HG03439 (cell line): Measurements from ENCODE around the gene L1CAM.
"Not testable (repeated sequence)": the region's sequence is repeated elsewhere in the genome, so short reads cannot be mapped to it uniquely, and the experiment has no call there.

ENCODE experiments used
- ATAC-seq: cut with Tn5 transposase; IDR thresholded peaks from one replicate; pipeline ENCODE4 v1.9.1; 2021; ENCODE audit warnings: mild to moderate bottlenecking, moderate library complexity; ENCODE audit not compliant: unreplicated experiment

L1CAM gene

DNA sequence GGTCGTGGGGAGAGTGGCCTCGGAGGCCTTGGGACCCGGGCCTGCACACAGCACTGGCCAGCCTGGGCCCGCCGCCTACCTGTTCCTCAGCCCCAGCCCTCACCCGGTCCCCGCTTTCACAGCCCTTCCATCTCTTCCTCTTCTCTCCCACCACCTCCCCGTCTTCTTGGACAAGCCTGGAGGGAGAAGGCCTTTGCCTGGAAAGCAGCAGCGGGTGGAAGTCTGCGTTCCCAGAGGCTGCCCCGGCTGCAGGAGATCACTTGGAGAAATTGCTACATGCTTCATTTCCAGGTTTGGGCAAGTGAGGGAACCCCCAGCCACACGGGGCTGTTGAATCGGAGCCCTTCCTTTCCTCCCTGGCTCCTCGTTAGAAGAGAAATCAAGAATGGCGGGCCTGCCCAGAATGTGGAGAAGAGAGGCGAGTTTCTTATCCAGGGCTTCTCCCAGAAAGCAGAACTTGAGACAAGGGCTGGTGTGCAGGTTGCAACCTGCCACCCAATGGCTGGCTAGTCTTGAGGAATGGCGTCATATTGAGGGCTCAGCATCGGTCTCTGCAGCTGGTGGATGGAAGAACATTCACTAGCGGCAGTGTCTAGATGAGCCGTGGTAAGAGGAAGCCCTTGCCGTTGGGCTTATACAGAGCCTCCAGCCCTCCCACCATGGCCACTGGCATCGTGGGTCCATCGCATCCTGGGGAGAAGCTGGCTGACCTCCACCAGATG lies 54.4 kb downstream of the L1CAM start:
- no peak for ATAC-seq

DNA sequence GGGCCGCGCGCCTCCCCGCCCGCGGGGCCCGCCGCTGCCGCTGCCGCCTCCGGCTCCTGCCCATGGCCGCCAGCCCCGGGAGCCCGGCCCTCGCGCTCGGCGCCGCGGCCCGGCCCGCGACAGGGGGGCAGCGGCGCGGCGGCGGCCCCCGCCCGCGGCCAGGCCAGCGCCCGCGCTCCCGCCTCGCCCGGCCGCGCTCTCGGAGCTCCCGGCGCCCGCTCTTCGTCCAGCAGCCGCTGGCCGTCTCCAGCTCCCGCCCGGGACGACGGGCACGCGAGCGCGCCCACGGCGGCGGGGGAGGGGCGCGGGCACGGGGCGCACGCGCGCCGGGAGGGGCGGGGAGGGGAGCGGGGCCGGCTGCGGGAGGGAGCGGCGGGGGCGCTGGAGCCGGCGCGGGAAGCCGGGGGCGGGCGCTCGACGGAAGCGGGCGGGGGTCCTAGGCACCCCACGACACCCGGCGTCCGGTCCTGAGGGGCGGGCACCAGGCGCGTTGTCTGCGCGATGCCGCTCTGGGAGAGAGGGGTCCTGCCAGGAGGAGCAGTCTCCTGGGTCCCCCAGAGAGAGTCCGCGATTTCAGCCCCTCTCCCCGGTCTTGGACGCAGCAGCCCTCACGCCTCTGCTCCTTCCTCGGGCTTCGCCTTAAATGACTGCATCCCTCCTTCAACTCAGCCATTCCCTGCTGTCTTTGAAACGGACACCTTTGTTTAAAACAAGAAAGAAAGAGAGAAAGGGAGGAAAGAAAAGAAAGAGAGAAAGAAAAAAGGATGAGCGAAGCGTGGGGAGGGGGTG lies 55.1 kb downstream of the L1CAM start:
- ATAC-seq: no peak

DNA sequence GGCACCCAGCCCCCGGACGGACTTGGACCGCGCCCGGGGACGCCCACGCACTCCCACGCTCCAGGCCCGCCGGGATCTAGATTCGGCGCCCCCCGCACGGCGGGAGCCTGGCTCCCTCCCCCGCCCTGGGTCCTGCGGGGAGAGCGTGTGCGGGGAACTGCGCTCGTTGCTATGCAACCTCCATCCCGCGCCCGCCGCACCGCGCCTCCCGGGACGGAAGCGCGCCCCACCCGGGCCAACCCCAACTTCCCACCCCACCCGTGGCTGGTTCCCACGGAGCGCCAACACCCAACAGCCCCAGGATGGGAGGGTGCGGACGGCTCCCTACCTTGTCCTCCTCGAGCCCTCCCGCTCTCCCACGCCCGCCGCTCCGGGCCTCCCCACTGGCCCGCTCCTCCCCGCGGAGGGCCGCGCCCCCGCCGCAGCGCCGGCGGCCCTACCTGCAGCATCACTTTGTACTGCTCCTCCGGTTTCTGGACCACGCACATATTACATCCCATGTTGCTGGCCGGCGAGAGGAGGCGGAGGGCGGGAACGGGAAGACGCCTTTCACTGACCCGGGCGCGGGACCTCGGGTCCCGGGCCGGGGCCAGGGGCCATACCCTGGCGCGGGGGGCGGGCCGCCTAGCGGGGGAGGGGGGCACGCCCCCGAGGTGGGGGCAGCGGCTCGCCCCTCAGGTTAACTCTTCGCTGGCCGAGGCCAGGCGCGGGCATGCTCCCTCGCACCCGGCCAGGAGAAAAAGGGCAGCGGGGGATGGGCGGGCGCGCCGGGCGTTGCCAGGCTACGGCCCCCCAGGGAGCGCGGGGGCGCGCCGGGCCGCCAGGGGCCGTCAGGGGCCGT lies 56.0 kb downstream of the L1CAM start, which contains the start of gene PDZD4:
Gene PDZD4, minus strand, starts transcription at position 746 of the 841 bp plus-strand sequence. Its CDS starts 246 bp downstream, at position 500.
- ATAC-seq: no peak

DNA sequence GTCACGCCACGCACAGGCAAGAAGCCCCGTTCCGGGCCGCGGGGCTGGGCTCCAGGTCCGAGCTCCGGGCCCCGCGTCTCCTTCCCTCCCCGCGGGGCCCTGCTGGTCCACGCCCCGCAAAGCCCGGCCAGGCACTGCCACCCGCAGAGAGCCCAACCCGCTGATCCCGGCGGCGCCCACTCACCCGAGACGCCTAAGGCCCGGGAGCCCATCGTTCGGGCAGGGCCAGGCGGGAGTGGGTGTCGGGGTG lies 56.5 kb downstream of the L1CAM start:
- no peak for ATAC-seq

DNA sequence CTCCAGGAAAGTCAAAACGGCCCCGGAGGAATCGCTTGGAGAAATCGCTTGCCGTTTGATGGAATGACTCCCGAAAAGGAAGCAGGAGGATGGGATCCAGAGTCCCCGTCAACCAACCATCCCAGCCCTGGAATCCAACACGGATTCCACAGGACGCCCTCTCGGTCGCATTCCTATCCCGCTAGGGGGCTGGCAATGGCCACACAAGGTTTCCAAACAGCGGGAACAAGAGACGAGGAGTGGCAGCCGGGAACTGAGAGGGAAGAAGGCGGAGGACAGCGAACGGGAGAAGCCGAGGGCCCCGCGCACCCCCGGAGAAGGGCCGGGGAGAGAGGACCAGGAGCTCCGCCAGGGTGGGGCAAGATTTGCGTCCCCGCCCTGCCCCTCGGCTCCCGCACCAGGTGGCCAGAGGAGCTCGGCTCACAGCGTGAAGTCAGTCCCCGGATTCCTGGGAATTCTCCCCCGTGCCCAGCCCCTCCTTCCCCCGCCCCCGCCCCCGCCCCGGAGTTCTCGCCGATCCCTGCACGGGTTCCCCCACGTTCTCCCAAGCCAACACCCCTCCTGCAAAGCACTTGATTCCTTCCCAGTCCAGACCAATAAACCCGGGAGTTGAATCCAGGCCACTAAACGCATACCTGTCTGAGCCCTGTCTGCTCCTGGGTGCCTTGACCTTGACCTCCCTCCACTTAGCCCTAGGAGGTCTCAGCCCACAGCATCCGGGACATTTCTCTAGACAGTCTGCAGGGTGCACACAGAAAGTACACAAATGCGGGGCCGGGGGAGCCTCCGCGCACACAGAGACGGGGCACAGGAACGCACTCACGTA lies 57.0 kb downstream of the L1CAM start:
- no peak for ATAC-seq

DNA sequence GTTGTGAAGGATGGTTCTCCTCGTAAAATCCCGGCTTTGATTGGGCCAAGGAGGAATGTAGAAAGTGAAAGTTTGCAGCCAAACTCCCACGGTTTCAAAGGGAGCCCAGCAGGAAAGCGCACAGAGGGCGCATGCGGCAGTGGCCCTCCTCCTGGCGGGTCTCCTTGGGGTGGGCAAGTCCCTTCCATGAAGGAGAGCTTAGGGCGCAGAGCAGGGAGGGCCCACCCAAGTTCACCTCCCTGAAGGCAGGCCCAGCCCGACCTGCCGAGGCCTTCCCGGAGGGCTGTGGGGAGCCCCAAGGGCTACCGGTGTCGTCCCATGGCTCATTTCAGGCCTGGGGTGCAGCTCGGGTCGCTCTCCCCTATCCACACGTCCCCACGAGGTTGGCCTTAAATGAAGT lies 57.7 kb downstream of the L1CAM start:
- ATAC-seq: no peak

DNA sequence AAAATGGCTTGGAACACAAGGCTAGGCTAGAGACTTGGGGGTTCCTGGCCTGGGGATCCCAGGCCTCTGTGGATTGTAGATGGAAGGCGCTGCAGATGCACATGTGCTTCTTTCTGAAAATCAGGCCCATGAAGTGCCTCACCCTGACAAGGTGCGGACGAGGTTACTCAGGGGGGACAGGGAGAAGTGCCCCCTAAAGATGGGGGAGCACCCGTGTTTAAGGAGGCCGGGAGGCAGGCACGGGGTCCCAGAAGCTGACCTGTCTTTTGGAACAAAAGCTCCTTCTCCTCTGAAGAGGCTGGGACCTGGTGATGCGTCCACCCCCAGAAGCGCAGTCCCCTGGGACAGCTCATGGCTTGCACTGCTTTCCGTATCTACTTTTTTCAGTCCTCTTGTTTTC lies 58.1 kb downstream of the L1CAM start:
- ATAC-seq: no peak

DNA sequence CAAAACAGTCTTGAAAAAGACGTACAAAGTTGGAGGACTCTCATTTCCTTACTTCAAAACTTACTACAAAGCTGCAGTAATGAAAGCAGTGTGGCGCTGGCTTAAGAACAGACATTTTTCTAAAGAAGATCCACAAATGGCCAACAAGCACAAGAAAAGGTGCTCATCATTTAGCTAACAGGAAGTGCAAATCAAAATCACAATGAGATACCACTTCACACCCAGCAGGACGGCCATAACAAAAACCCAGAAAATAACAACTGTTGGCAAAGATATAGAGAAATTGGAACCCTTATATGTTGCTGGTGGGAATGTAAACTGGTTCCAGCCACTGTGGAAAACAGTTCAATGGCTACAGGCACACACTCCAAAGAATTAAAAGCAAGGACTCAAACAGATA lies 59.0 kb downstream of the L1CAM start:
- no peak for ATAC-seq

DNA sequence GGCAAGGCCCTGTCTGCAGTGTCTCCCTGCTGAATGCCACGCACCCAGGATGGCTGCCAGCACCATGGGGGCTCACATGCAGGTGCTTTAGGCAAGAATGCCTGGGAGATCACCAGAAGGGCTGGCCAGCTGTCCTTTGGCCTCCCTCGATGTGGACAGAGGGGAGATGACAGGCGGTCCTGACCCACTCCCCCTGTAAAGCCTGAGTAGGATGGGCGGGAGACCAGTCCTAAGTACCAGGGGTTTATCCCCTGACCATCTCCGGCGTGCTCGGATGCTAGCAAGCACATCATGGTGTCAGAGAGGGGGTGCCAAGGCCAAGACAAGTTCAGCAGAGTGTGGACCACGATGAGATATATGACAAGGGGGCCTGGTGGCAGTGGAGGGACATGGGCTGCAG lies 60.9 kb downstream of the L1CAM start:
- ATAC-seq: no peak

DNA sequence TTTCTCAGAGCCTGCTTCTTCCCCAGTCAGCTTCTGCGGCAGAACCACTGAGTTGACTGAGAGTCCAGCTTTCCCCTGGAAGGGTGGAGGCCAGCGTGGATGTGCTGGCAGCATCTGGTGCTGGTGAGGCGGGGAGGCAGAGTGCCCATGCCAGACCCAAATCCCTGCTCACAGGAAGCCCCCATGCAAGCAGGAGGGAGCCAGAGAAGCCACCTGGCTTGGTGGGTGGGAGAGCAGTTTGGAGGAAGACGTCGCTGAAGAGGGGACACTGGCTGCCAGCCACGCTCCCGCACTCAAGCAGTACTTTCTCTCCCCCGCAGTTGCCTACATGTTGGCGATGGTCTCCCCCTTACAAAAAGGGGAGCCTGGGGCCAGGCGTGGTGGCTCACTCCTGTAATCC lies 61.6 kb downstream of the L1CAM start:
- no peak for ATAC-seq

DNA sequence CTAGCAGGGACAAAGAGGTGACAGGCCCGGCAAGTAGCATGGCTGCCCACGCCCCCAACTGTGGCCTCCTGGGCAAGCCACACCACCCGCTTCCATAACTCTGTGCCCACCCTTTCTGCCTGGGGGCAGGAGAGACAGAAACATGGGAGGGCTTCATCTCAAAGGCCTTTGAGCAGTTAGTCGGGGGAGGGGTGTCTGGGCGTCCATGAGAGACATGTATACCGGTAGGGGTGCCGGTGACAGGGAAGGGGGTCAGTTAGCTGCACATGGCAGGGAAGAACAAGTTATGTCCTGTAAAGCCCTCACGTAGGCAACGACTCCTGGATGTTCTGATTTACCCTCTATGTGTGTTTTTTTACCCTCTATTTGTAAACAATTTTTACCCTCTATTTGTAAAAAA lies 64.9 kb downstream of the L1CAM start:
- ATAC-seq: no peak

DNA sequence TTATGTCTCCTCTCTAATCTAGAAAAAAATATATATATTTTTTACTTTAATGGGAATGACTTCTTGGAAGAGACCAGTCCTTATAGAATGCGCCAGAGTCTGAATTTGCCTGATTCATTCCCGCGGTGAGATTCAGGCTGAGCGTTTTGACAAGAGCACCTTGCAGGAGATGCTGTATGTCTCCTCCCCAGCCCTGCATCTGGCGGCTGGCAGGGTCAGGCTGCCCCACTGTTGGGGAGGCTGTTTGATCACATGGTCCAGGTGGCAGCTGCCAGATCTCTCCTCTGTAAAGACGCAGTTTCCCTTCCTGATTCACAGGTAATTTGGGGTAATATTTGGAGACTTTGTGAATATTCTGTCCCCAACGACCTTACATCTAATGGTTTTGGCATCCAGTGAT lies 65.4 kb downstream of the L1CAM start:
- no peak for ATAC-seq

DNA sequence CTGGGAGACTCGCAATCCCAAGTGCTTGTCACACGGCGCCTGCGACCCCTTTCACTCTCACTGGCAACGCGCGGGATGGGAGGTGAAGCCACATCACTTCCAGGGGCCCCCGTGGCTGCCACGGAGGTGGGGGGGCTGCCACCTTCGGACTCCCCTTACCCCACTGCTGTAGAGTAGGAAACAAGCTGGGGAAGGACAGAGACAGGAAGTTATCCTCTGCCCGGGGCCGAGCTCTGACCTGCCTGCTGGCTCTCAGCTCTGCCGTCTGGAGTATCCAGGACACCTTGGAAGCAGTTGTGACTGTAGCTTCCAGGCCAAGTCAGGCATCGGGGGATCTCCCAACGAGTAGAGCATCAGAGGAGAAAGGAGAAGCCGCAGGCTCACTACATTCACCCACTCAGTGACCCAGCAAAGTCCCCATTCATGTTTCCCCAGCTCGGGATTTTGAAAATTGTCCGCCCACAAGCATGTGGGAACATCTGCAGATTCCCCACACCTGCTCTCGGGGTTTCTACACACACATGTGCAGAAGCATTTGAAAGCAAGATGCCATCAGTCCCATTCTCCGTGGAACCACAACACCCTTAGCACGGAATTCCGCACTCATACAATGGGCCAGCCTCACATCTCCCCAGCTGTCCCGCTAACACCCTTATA lies 66.5 kb downstream of the L1CAM start:
- no peak for ATAC-seq

DNA sequence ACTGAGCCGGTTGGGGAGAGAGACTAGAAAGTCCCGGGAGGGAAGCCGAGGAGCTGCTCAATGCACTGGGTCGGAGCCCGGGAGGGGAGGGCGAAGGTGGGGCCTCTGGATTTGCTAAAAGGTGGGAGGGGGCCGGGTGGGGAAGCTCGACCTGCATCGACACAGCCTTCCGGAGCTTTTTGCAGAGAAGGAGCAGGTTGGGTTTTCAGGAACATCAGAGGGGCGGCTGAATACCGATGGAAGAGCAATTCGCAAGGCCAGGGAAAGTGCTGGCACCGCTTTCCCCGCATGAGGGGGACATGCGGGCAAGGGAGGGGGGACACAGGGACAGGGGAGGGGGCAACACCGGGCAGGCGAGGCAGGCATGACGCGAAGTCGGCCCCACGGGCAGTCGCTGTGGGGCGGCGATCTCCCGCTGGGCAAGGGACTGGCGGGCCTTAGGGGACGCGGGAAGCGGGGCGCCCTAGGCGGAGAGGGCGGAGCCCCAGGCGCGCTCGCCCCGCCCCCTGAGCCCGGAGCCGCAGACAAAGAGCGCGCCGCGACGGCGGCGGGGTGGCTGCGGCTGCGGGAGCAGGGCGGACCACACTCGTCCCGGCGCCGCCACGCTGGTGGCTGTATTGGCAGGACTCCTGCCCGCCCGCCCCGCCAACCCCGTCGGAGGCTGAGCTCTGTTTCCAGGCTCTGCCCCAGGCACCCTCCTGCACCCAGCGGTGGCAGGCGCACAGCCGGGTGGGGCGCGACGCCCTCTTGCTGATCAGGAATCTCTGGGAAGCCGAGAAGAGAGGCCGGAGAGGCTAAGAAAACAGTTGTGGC lies 67.2 kb downstream of the L1CAM start:
- no peak for ATAC-seq

DNA sequence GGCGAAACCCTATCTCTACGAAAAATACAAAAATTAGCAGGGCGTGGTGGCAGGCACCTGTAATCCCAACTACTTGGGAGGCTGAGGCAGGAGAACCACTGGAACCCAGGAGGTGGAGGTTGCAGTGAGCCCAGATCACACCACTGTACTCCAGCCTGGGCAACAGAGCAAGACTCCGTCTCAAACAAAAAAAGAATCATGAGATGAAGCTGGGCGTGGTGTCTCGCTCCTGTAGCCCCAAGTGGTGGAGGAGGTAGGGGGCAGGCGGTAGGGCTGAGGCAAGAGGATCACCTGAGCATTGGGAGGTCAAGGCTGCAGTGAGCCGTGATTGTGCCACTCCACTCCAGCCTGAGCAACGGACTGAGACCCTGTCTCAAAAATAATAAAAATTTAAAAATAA lies 67.9 kb downstream of the L1CAM start:
- ATAC-seq: not testable (repeated sequence)

DNA sequence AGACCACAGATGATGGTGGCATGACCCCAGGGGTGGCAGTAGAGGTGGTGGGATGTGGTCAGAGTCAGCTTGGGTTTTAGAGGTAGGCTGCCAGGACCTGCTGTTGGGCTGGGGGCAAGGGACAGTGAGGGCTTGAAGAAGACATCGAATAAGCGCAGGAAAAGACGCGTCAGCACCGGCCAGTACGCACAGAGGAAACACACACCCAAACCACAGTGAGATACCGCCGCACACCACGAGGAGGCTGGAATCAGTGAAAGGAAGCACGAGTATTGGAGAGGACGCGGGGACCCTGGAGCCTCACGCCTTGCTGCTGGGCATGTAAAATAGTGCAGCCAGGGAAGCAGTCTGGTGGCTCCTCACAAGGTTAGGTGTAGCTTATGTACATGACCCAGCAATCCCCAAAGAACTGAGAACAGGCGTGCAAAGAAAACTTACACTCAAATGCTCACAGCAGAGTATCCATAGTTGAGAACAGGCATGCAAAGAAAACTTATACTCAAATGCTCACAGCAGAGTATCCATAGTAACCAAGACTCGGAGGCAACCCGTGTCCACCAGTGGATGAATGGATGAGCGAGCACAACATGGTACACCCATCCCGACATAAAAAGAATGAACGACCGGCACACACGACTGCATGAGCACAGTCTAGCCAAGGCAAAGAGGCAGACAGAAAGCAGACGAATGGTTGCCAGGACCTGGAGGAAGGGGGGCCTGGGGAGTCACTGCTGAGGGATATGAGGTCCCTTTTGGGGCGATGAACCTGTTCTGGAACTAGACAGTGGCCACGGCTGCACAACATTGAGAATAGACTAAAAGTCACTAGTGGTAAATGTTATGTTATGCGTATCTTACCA lies 68.9 kb downstream of the L1CAM start:
- no peak for ATAC-seq

DNA sequence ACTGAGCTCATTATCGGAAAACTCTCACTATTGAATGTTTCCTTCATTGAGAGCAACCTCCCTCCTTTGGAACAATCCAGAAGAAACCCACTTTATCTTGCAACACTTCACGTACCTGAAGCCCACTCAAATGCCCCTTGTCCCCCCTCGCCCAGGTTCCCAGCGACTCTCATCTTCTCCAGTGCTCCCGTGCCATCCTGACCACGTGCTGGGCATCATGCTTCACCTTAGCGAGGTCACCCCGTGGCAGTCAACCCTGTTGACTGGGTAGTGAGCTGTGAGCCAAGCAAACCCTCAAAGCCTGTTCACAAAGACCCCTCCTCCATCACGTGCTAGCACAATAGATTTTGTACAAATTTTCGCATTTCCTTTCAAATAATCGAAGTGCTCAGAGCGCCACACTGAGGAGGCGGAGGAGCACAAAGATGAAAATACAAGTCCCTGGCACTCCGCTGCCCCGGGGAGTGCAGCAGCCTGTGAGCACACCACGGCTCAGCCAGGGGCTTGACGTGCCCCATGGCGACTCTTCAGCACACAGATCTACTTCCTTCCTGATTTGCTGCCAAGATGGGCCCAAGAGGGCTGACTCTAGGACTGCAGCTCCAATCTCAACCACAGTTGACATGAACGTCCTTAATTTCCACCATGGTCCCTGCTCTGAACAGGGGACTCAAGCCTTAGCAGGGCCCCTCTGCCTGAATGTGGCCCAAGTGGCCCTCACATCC lies 71.2 kb downstream of the L1CAM start:
- ATAC-seq: no peak

DNA sequence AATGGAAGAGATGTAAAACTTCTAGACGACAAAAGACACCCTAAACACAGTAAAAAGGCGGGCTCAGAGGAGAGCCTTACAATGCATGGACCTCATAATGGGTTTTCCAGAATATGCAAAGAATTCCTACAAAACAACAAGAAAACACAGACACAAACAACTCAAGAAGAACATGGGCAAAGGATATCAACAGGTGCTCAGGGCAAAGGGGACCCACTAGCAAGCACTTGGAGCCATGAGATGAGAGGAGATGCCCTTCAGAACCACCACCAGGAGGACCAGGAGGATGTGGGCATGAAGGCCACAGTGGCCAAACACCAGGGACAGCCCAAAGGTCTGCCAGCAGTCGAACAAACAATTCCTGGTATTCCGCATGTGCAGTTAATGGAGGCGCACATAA lies 72.8 kb downstream of the L1CAM start:
- no peak for ATAC-seq
